Measurements from ENCODE around the gene N4BP3. TPM values are rescaled to one million over a fixed set of nuclear protein-coding genes. Genes with fewer than 3 reads are reported as not detected.

N4BP3 gene
- total and polyA plus RNA-seq, 2 of the 13 experiments (the other 11 are each of a cell fraction or from before 2014, with no cell fraction given), result 0.13 TPM; not detected in 1

DNA sequence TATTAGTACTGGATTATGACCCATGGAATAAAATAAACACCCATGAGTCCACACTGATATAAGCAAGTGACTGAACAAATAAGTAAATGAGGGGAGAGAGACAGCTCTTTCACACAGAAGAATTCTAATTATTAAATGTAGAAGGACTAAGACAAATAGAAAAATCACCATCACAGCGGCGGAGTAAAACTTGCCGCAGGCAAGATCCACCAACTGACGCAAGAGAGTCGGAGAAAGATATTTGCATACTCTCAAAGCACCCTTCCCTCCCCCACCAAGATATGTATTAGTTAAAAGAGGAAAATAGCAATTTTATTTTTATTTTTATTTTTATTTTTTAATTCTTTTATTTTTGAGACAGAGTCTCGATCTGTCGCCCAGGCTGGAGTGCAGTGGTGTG lies 14.6 kb upstream of the N4BP3 start:
- no peaks in the 10 kb centered on the region for H3K9me3 ChIP-seq (ENCODE audit: low read length)
- H3K4me3 ChIP-seq (replicated peaks in 1 of 3; ENCODE audit: insufficient read depth in 1 of 3, low read depth in 2 of 3, low read length in 3 of 3), result no peak overlapping the region
- POLR2A ChIA-PET, result no interaction called here
- intact Hi-C loops (cut with micrococcal nuclease; ENCODE audit: unreplicated experiment), result no loop called here
- CTCF ChIA-PET (ENCODE audit: low intra/inter-chr PET ratio, low total read pairs), result no interaction called here
- ATAC-seq (no peak), FAIRE-seq (no peak), DNase-seq (ENCODE audit: low spot score) (no peak)
- WGBS (ENCODE audit: low lambda C conversion rate), result 64% methylated on average over 7 of the region's 7 CpGs
- no peak for TF ChIP-seq MAZ (IDR thresholded peaks at IDR 0.05; ENCODE audit: borderline replicate concordance, low read depth, low read length)
- TF ChIP-seq MAZ (CRISPR knock-in tag; IDR thresholded peaks at IDR 0.05; ENCODE audit: low read depth), result no peak
- no peak for TF ChIP-seq ZNF83 (CRISPR knock-in tag; IDR thresholded peaks at IDR 0.05; ENCODE audit: borderline replicate concordance)
- TF ChIP-seq ELF4 (CRISPR knock-in tag; IDR thresholded peaks at IDR 0.05; ENCODE audit: borderline replicate concordance), result no peak
- TF ChIP-seq ZNF567 (CRISPR knock-in tag; IDR thresholded peaks at IDR 0.05; ENCODE audit: borderline replicate concordance), result no peak
- no peak for TF ChIP-seq ZNF788 (CRISPR knock-in tag; IDR thresholded peaks at IDR 0.05; ENCODE audit: borderline replicate concordance)
- TF ChIP-seq ZNF790 (CRISPR knock-in tag; IDR thresholded peaks at IDR 0.05; ENCODE audit: borderline replicate concordance), result no peak
- no peak for TF ChIP-seq MED1 (CRISPR knock-in tag; IDR thresholded peaks at IDR 0.05)
- no peak for TF ChIP-seq ZNF232 (CRISPR knock-in tag; IDR thresholded peaks at IDR 0.05; ENCODE audit: borderline replicate concordance)
- TF ChIP-seq RBM22 (optimal IDR thresholded peaks at IDR 0.05; ENCODE audit: low read length), result no peak
- no peak for TF ChIP-seq KDM4B (CRISPR knock-in tag; IDR thresholded peaks at IDR 0.05)
- TF ChIP-seq ZNF546 (CRISPR knock-in tag; conservative IDR thresholded peaks at IDR 0.05), result no peak
- no peak for TF ChIP-seq CBX2 (IDR thresholded peaks at IDR 0.05; ENCODE audit: low read depth, low read length)
- no peak for TF ChIP-seq CBX2 (CRISPR knock-in tag; IDR thresholded peaks at IDR 0.05; ENCODE audit: low read depth)
- TF ChIP-seq CHD4 (IDR thresholded peaks at IDR 0.05; ENCODE audit: borderline replicate concordance, low read length), result no peak
- TF ChIP-seq TP53 (CRISPR knock-in tag; conservative IDR thresholded peaks at IDR 0.05), result no peak
- no peak for TF ChIP-seq NCOR1 (IDR thresholded peaks at IDR 0.05; ENCODE audit: borderline replicate concordance, low read length)
- TF ChIP-seq ADNP (CRISPR knock-in tag; IDR thresholded peaks at IDR 0.05), result no peak
- TF ChIP-seq, protein P1, sequence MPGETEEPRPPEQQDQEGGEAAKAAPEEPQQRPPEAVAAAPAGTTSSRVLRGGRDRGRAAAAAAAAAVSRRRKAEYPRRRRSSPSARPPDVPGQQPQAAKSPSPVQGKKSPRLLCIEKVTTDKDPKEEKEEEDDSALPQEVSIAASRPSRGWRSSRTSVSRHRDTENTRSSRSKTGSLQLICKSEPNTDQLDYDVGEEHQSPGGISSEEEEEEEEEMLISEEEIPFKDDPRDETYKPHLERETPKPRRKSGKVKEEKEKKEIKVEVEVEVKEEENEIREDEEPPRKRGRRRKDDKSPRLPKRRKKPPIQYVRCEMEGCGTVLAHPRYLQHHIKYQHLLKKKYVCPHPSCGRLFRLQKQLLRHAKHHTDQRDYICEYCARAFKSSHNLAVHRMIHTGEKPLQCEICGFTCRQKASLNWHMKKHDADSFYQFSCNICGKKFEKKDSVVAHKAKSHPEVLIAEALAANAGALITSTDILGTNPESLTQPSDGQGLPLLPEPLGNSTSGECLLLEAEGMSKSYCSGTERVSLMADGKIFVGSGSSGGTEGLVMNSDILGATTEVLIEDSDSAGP (CRISPR knock-in tag; IDR thresholded peaks at IDR 0.05; ENCODE audit: borderline replicate concordance), result no peak
- no peak for TF ChIP-seq NR2F2 (IDR thresholded peaks at IDR 0.05; ENCODE audit: borderline replicate concordance, low read depth)
- no peak for TF ChIP-seq MAFK (conservative IDR thresholded peaks at IDR 0.05 in 1 of 2, IDR thresholded peaks at IDR 0.05 in 1 of 2; ENCODE audit: low read length in 2 of 2)
- no peak for TF ChIP-seq NCOA1 (CRISPR knock-in tag; IDR thresholded peaks at IDR 0.05)
- H3K4me1 ChIP-seq (ENCODE audit: insufficient read depth, low read length), result peaks cover 6% of the 10 kb centered on the region; the same call in 1 of the 2 replicates
- no peaks in the 10 kb centered on the region for H3K79me2 ChIP-seq (ENCODE audit: insufficient read depth, low read length)
- H3K36me3 ChIP-seq (replicated peaks in 1 of 2; ENCODE audit: control insufficient read depth in 1 of 2, insufficient read depth in 2 of 2, low read length in 2 of 2), result no peaks in the 10 kb centered on the region
- no peaks in the 10 kb centered on the region; a peak in 1 of 5 replicates for H3K27me3 ChIP-seq (ENCODE audit: control insufficient read depth in 1 of 2, insufficient read depth in 2 of 2, low read length in 2 of 2)
- in situ Hi-C loops (cut with HindIII; ENCODE audit: extremely low pct_ligation_motif_present, low pct_unique_long_range_greater_than_20kb), result no loop called here
- H2AFZ ChIP-seq (ENCODE audit: low read length), result no peak overlapping the region
- H4K20me1 ChIP-seq (ENCODE audit: insufficient read depth, low read length), result no peaks in the 10 kb centered on the region
- no peak overlapping the region for H3K9ac ChIP-seq (ENCODE audit: insufficient read depth, low read depth, low read length)
- no peak overlapping the region for H3K4me2 ChIP-seq (ENCODE audit: low read depth, low read length)
- BruUV-seq (replicated peaks), result no TSS peak
- H3K27ac ChIP-seq (ENCODE audit: extremely low read length, insufficient read depth, low read length), result no peak overlapping the region
